HFF-Myc (cell line): ENCODE results near the gene NSL1.
"Not testable (repeated sequence)": the region's sequence is repeated elsewhere in the genome, so short reads cannot be mapped to it uniquely, and the experiment has no call there.

Experiments
- DNase-seq: peaks from one replicate; pipeline ENCODE4 v3.0.0-alpha.2; 2011; ENCODE audit warnings: low read depth; ENCODE audit errors: extremely low read depth
- H3K4me3 ChIP-seq: replicated peaks from 2 replicates; pipeline ENCODE4 v1.5.1; 2011; ENCODE audit warnings: low read depth, mild to moderate bottlenecking, control low read depth, low read length
- TF ChIP-seq, protein P1 (sequence below): IDR thresholded peaks from 2 replicates; pipeline ENCODE4 v1.5.1; 2012; ENCODE audit warnings: mild to moderate bottlenecking, low read depth, low read length, control low read depth; ENCODE audit errors: missing control alignments

Gene NSL1

DNA sequence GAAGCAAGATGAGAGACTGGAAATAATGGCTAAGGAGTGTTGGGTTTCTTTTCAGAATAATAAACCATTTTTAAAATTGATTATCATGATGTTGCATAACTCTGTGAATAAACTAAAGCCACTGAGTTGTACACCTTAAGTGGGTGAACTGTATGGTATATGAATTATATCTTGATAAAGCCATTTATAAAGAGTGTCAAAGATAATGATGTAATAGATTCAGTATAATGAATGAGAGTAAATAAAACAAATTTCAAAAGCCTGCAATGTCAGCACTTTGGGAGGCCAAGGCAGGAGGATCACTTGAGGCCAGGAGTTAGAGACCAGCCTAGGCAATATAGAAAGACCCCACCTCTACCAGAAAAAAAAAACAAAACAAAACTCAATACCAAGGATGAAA lies 16.3 kb downstream of the NSL1 start:
- no peak for DNase-seq
- no peak overlapping the region for H3K4me3 ChIP-seq
- TF ChIP-seq, protein P1, sequence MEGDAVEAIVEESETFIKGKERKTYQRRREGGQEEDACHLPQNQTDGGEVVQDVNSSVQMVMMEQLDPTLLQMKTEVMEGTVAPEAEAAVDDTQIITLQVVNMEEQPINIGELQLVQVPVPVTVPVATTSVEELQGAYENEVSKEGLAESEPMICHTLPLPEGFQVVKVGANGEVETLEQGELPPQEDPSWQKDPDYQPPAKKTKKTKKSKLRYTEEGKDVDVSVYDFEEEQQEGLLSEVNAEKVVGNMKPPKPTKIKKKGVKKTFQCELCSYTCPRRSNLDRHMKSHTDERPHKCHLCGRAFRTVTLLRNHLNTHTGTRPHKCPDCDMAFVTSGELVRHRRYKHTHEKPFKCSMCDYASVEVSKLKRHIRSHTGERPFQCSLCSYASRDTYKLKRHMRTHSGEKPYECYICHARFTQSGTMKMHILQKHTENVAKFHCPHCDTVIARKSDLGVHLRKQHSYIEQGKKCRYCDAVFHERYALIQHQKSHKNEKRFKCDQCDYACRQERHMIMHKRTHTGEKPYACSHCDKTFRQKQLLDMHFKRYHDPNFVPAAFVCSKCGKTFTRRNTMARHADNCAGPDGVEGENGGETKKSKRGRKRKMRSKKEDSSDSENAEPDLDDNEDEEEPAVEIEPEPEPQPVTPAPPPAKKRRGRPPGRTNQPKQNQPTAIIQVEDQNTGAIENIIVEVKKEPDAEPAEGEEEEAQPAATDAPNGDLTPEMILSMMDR: no peak

DNA sequence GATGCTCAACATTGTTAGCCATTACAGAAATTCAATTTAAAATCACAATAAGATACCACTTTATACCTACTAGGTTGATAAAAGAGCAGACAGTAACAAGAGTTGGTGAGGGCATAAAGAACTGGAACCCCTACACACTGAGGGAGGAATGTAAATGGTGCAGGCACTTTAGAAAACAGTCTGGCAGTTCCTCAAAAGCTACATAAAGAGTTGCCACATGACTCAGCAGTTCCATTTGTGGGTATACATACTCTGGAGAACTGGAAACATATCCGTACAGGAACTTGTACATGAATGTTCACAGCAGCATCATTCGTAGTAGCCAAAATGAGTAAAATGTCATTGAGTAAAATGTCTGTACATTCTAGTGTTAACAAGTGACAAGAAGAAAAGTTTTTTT lies 17.0 kb downstream of the NSL1 start:
- no peak overlapping the region for H3K4me3 ChIP-seq
- TF ChIP-seq, protein P1: no peak
- DNase-seq: no peak

DNA sequence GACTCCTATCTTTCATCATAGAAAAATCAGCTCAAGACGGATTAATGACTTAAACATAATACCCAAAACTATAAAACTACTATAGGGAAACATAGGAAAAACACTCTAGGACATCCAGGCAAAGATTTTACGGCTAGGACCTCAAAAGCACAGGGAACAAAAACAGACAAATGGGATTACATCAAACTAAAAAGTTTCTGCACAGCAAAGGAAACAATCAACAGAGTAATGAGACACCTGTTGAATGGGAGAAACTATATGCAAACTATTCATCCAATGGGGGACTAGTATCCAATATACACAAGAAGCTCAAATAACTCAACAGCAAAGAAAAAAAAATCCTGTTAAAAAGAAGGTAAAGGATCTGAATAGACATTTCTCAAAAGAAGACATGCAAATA lies 18.6 kb downstream of the NSL1 start:
- DNase-seq: no peak
- TF ChIP-seq, protein P1: no peak

DNA sequence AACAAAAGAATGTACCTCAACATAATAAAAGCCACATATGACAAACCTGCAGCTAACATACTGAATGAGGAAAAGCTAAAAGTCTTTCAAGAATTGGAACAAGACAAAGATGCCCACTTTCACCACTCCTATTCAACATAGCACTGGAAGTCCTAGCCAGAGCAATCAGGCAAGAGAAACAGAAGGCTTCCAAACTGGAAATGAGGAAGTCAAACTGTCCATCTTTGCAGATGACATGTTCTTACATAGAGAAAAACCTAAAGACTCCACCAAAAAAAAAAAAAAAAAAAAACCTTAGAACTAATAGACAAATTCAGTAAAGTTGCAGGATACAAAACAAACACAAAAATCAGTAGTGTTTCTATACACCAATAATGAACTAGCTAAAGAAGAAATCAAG lies 20.2 kb downstream of the NSL1 start:
- no peak overlapping the region for H3K4me3 ChIP-seq
- TF ChIP-seq, protein P1: no peak
- DNase-seq: no peak

More for the DNA sequence above, 18.6 kb downstream of the NSL1 start:
- no peak overlapping the region for H3K4me3 ChIP-seq

DNA sequence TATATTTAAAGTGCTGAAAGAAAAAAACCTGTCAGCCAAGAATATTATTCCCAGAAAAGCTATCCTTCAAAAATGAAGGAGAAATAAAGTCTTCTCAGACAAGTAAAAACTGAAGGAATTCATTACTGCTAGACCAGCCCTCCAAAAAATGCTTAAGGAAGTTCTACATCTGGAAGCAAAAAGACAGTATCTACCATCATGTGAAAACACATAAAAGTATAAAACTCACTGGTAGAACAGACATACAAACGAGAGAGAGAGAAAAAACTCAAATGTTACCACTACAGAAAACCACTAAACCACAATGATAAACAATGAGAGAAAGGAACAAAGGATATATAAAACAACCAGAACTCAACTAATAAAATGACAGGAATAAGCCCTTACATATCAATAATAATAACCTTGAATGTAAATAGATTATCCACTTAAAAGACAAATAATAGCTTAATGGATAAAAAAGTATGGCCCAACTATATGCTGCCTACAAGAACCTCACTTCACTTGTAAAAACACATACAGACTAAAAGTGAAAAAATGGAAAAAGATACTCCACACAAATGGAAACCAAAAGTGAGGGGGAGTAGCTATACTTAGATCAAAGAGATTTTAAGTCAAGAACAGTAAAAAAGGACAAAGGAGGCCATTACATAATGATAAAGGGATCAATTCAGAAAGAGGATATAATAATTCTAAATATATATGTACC lies 22.0 kb downstream of the NSL1 start:
- TF ChIP-seq, protein P1: no peak
- no peak overlapping the region for H3K4me3 ChIP-seq
- DNase-seq: no peak

DNA sequence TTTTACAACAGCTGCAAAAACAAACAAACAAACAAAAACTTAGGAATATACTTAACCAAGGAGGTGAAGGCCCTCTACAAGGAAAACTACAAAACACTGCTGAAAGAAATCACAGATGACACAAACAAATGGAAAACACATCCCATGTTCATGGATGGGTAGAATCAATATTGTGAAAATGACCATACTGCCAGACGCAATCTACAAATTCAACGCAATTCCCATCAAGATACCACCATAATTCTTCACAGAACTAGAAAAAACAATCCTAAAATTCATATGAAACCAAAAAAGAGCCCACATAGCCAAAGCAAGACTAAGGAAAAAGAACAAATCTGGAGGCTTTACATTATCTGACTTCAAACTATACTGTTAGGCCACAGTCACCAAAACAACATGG lies 24.8 kb downstream of the NSL1 start:
- H3K4me3 ChIP-seq, DNase-seq: not testable (repeated sequence)

DNA sequence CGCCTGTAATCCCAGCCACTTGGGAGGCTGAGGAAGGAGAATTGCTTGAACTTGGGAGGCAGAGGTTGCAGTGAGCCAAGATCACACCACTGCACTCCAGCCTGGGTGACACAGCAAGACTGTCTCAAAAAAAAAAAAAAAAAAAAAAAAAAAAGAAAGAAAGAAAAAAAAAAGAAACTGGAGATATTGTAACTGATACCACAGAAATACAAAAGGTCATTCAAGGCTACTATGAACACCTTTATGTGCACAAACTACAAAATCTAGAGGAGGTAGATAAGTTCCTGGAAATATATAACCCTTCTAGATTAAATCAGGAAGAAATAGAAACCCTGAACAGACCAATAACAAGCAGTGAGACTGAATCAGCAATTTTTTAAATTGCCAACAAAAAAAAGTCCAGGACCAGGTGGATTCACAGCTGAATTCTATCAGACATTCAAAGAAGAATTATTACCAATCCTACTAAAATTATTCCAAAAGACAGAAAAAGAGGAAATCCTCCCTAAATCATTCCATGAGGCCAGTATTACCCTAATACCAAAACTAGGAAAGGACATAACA lies 26.8 kb downstream of the NSL1 start:
- H3K4me3 ChIP-seq, DNase-seq: not testable (repeated sequence)

DNA sequence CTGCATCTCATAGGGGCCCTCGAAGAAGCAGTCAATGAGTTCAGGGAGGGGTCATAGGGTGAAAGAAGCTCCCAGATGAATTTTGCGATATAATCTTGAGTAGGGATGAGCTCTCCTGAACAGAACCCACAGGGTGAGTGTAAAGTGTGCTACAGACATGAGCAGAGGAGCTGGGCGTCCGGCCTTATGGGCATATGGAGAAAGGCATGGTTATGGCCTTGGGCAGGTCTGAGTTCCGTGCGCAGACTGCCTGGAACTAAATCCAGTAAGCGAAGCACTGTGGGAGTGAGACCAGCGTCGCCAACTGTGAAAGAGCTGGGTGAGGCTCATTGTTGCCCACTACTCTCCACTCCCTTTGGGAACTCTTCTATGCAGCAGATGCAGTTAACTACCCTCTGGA lies 28.7 kb downstream of the NSL1 start:
- no peak for DNase-seq
- H3K4me3 ChIP-seq: no peak overlapping the region
- TF ChIP-seq, protein P1: no peak
